ENCODE data around the gene ITM2B. TPM values are rescaled to one million over a fixed set of nuclear protein-coding genes. Genes with fewer than 3 reads are reported as not detected.

ITM2B gene
- total RNA-seq, 4 donors from 2014 or later = 117 to 352 (median 310) TPM

- Histone ChIP-seq H3K27ac (no peak overlapping the region), H3K4me3 (no peak overlapping the region), H3K36me3 (no peaks in the 10 kb centered on the region), H3K27me3 (no peaks in the 10 kb centered on the region), H3K4me1 (peaks cover 0 to 1% (median 0%) of the 10 kb centered on the region in 4 donors), H3K9me3 (no peaks in the 10 kb centered on the region)
- in situ Hi-C loops (cut with MboI; ENCODE audit: low pct_ligation_motif_present in 1 of 4, low pct_unique_long_range_greater_than_20kb in 1 of 4, low sequenced_read_pairs in 3 of 4) (no loop called here), intact Hi-C loops (cut with DNase I; ENCODE audit: low total_unique reads) (no loop called here)
- TF ChIP-seq EP300 (IDR thresholded peaks at IDR 0.05; ENCODE audit: low read depth) = no peak
- no peak for TF ChIP-seq POLR2A (IDR thresholded peaks at IDR 0.05)
- no peak for TF ChIP-seq CTCF (IDR thresholded peaks at IDR 0.05)
- no peak for TF ChIP-seq POLR2AphosphoS5 (IDR thresholded peaks at IDR 0.05)
- no peak for DNase-seq
- WGBS, 2 donors (ENCODE audit: low coverage in 1 of 2) = 66 to 100% methylated on average over 2 to 4 of the region's 4 CpGs
Measured at GRCh38 chr13:48297131-48297786, 64.3 kb downstream of the ITM2B start.

GRCh38 chr13:48299591-48299990 lies 66.6 kb downstream of the ITM2B start:
- Histone ChIP-seq H3K36me3 (no peaks in the 10 kb centered on the region), H3K4me3 (no peak overlapping the region), H3K4me1 (peaks cover 0 to 6% (median 2%) of the 10 kb centered on the region in 4 donors), H3K9me3 (no peaks in the 10 kb centered on the region), H3K27ac (no peak overlapping the region), H3K27me3 (no peaks in the 10 kb centered on the region)
- intact Hi-C loops (cut with DNase I; ENCODE audit: low total_unique reads) = no loop called here
- DNase-seq = no peak
- in situ Hi-C loops (cut with MboI; ENCODE audit: low pct_ligation_motif_present in 1 of 4, low pct_unique_long_range_greater_than_20kb in 1 of 4, low sequenced_read_pairs in 3 of 4) = no loop called here
- no peak for TF ChIP-seq EP300 (IDR thresholded peaks at IDR 0.05; ENCODE audit: low read depth)
- no peak for TF ChIP-seq POLR2AphosphoS5 (IDR thresholded peaks at IDR 0.05)
- TF ChIP-seq CTCF (IDR thresholded peaks at IDR 0.05) = no peak
- no peak for TF ChIP-seq POLR2A (IDR thresholded peaks at IDR 0.05)
- WGBS, 2 donors (ENCODE audit: low coverage in 1 of 2) = 84 to 100% methylated on average over 2 of the region's 2 CpGs

- Histone ChIP-seq H3K4me1 (peaks cover 6 to 28% (median 16%) of the 10 kb centered on the region in 4 donors), H3K36me3 (peaks cover 0 to 4% (median 0%) of the 10 kb centered on the region in 4 donors), H3K4me3 (peak overlapping the region; percentile 85 to 98 (median 90)), H3K27ac (peak overlapping the region; percentile 98 to 100 (median 99)), H3K9me3 (no peaks in the 10 kb centered on the region), H3K27me3 (no peaks in the 10 kb centered on the region)
- TF ChIP-seq POLR2A (IDR thresholded peaks at IDR 0.05) (no peak), POLR2AphosphoS5 (IDR thresholded peaks at IDR 0.05) (no peak), EP300 (IDR thresholded peaks at IDR 0.05; ENCODE audit: low read depth) (no peak), CTCF (IDR thresholded peaks at IDR 0.05) (no peak)
- in situ Hi-C loops (cut with MboI; ENCODE audit: low pct_ligation_motif_present in 1 of 4, low pct_unique_long_range_greater_than_20kb in 1 of 4, low sequenced_read_pairs in 3 of 4) = loop anchor here in 1 of 4 donors (25.0 kb wide), 1 partner anchor 284 kb away; no protein-coding TSS in a partner anchor
- intact Hi-C loops (cut with DNase I; ENCODE audit: low total_unique reads) = loop anchor here (2.0 kb wide), 1 partner anchor 68 kb away; no protein-coding TSS in a partner anchor
- WGBS, 2 donors (ENCODE audit: low coverage in 1 of 2) = 17 to 18% methylated on average over 10 to 12 of the region's 12 CpGs
- DNase-seq = no peak
Measured at GRCh38 chr13:48302871-48303358, 69.9 kb downstream of the ITM2B start.

GRCh38 chr13:48303359-48304142 lies 70.5 kb downstream of the ITM2B start, which contains the start of gene RB1:
TSS of gene RB1 (plus strand) at chr13:48303751. CDS start at chr13:48303913, 162 bp downstream.
- TF ChIP-seq EP300 (IDR thresholded peaks at IDR 0.05; ENCODE audit: low read depth) (peak; percentile 25), POLR2AphosphoS5 (IDR thresholded peaks at IDR 0.05) (peak; percentile 97 to 99 (median 98)), CTCF (IDR thresholded peaks at IDR 0.05) (peak in 1 of 5 experiments; percentile 31), POLR2A (IDR thresholded peaks at IDR 0.05) (peak; percentile 96)
- peak within 1 kb of the TSS; percentile 98 to 100 (median 99) for H3K27ac ChIP-seq
- H3K4me1 ChIP-seq = peaks cover 6 to 28% (median 16%) of the 10 kb centered on the region in 4 donors
- H3K4me3 ChIP-seq = peak within 1 kb of the TSS; percentile 85 to 98 (median 90)
- no peaks in the 10 kb centered on the region for H3K27me3 ChIP-seq
- H3K36me3 ChIP-seq = peaks cover 0 to 4% (median 0%) of the 10 kb centered on the region in 4 donors
- H3K9me3 ChIP-seq = no peaks in the 10 kb centered on the region
- intact Hi-C loops (cut with DNase I; ENCODE audit: low total_unique reads) (loop anchor here (2.0 kb wide), 1 partner anchor 69 kb away; no protein-coding TSS in a partner anchor), in situ Hi-C loops (cut with MboI; ENCODE audit: low pct_ligation_motif_present in 1 of 4, low pct_unique_long_range_greater_than_20kb in 1 of 4, low sequenced_read_pairs in 3 of 4) (loop anchor here in 1 of 4 donors (25.0 kb wide), 1 partner anchor 284 kb away; no protein-coding TSS in a partner anchor)
- DNase-seq = peak; percentile 94
- WGBS, 2 donors (ENCODE audit: low coverage in 1 of 2) = 0% methylated on average over 16 to 42 of the region's 96 CpGs

Data from transverse colon (tissue), 4 donors.